GM12874 (cell line): ENCODE measurements around the gene RGS3.

Source experiments
- TF ChIP-seq, protein P1 (sequence below): IDR thresholded peaks from 2 replicates; pipeline ENCODE4 v1.5.1; 2011; ENCODE audit warnings: low read depth, mild to moderate bottlenecking, control low read depth, low read length, moderate library complexity; ENCODE audit not compliant: insufficient read depth

The RGS3 gene

DNA sequence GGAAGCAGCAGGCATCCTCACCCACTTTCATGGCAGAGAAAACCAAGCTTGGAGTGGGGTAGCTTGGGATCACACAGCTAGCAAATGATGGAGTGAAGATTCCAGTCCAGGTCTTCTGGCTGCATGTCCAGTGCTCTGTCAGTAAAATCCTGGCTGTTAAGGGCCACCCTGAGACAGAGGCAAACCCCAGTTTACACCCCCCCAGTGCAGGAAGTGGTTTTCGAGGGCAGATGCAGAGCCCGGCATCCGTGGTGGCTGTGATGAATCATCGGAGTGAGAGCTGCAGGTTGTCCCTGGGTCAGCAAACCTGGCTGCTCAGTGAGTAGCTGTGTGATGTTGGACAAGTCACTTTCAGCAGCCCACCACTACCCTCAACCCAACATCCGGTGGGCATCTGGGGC, 115.4 kb downstream of the RGS3 start:
- TF ChIP-seq, protein P1, sequence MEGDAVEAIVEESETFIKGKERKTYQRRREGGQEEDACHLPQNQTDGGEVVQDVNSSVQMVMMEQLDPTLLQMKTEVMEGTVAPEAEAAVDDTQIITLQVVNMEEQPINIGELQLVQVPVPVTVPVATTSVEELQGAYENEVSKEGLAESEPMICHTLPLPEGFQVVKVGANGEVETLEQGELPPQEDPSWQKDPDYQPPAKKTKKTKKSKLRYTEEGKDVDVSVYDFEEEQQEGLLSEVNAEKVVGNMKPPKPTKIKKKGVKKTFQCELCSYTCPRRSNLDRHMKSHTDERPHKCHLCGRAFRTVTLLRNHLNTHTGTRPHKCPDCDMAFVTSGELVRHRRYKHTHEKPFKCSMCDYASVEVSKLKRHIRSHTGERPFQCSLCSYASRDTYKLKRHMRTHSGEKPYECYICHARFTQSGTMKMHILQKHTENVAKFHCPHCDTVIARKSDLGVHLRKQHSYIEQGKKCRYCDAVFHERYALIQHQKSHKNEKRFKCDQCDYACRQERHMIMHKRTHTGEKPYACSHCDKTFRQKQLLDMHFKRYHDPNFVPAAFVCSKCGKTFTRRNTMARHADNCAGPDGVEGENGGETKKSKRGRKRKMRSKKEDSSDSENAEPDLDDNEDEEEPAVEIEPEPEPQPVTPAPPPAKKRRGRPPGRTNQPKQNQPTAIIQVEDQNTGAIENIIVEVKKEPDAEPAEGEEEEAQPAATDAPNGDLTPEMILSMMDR = no peak

DNA sequence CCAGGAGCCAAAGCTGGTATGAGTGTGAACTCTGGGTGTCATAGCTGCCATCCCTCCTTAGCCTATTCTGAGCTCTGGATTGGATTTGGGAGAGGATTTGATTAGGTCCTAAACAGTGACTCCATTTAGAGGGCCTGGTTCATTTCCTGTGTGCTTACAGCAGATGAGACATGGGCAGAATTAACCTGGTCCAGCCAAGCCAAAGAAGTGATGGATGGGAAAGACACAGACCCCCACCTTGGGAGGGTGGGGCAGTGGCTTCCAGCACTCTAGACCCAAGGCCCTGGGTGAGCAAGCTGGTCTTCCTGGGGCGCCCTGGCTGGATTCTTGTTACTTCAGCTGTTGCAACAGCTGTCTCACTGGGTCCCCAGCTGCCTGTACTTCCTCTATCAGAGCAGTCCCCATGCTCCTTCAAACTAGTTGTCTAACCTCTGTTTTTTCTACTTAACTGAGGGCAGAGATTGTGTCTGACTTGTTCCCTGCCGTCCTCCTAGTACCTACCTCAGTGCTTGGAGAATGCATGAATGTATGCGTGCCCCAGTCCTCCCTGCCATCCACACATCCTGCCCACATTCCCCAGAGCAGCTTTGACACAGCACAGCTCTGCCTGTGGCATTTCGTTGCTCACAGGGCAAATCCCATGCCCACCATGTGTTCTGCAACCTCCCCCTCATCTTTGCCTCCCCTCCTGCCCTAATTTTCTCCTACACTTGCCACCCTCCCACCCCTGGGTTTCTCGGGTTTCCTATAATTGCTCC, 115.9 kb downstream of the RGS3 start:
- TF ChIP-seq, protein P1 = no peak

DNA sequence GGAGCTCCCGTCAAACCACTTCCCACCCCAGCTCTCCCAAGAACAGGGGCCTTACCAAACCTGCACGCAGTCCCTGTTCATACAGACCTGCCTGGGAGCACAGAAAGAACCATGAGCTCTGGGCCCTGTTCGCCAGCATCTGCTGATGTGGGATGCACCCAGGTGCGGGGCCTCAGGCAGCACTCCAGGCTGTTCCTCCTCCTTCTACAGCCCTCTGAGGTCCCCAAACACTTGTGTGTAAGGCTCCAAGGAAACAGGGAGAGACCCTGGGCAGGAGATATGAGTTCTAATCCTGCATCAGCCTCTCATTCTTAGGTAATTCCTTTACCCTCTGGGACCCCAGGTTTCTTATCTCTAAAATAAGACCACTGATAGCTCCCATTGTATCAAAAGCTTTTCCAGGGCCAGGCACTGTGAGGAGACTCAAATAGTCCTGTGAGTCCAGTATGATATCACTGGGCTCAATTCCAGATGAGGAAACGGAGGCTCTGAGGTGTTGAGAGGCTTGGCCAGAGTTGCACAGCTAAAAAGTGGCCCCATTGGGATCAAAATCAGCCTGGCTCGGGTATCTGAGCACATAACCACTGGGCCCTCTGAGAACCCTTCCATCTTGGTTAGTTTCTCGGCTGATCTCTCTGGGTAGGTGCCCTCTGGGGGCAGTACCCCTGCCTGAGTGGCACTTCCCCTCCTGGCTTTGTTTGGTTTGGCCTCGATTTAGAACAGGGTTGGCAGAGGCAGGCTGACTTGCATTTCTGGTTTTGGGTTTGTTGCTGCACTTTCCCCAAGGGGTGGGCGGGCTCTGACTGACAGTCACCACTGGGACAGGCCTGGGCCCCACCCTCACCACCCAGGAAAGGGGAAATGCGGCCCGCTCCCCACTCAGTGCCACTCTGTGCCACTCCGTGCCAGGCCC, 116.8 kb downstream of the RGS3 start:
- TF ChIP-seq, protein P1 = no peak

DNA sequence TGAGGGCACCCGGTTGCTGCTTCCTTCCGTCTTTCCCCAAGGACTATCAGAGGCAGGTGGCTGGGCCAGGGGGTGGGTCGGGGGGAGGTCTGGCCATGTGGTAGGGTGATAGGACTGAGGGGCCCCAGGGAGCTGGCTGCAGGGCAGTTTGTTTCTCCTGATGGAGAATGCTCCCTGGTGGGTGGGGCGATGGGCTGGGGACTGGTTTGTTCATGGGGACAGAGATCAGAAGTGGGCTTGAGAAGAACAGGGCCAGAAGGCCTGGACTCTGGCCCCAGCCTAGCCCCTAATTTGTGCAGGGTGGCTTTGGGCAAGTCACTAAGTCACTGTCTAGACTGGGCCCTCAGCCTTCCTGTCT, 117.4 kb downstream of the RGS3 start:
- TF ChIP-seq, protein P1 = no peak

DNA sequence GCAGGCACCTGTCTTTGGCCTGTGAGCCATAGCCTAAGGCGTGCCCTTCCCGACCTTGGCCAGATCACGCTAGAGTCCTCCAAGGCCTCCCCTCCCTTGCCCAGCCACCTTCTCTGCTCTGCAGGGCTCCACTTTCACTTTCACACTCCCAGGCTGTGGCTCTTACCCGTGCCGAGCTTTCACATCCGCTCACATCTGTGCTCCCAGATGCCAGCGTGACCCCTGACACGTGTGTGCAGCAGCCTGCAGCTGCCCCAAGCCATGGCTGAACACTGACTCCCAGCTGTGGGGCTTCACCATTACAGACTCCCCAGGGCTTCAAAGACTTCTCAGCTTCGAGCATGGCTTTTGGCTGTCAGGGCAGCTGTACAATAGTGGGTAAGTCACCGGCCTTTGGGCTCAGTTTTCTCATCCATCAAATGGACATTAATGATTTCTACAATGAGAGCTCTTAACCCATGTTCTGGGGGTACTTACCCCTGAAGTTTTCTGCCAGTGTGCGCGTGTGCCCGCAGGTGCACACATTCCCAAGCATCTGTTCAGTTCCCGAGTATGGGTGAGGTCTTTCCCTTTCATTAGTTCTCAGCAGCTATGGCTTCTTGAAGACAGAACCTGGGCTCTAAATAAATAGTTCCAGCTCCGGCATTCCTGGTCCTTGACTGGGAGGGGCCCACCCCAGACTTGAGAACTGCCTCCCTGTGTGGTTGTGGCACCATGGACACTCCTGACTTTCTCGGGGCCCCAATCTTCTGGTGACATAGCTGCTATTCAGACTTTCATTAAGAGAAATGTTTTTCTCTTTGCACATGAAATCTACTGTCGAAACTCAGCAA, 118.6 kb downstream of the RGS3 start:
- TF ChIP-seq, protein P1 = peak; percentile 70

DNA sequence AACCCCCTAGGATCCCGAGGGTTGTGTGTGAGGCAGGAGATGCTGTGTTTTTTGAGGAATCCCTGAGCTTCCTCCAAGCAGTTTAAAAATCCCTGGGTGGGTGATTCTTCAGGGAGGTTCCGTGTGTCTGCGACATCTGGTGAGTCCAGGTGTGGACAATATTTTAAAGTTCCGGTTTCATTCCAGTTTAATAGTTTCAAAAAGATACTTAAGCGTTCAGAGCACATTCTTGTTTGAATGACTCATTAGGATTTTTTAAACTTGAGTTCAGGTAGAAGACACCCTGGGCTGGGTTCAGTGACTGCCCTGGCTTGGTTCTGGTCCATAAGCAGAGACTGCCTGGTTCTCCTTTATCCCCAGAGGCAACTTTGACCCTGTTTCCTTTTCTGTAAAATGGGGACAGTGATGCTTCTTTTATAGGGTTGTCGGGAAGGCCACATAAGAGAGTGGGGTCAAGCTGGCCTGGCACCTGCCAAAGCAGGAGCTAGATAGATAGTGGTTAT, 119.2 kb downstream of the RGS3 start:
- TF ChIP-seq, protein P1 = no peak
